Endothelial cell (in vitro differentiated cells): ENCODE data around the gene ZNRF3. TPM values are rescaled to one million over a fixed set of nuclear protein-coding genes. Genes with fewer than 3 reads are reported as not detected.

Source experiments
- DNase-seq: peaks from one replicate; pipeline ENCODE4 v3.0.0; 2021; ENCODE audit warnings: low spot score
- H3K27ac Mint-ChIP-seq: one replicate; pipeline ENCODE4 v1.8.0; 2021; ENCODE audit warnings: mixed read lengths, inconsistent platforms; ENCODE audit not compliant: unreplicated experiment
- H3K27me3 Mint-ChIP-seq: one replicate; pipeline ENCODE4 v1.8.0; 2021; ENCODE audit warnings: mild to moderate bottlenecking, moderate library complexity, mixed read lengths, inconsistent platforms; ENCODE audit not compliant: unreplicated experiment
- H3K36me3 Mint-ChIP-seq: one replicate; pipeline ENCODE4 v1.8.0; 2021; ENCODE audit warnings: mild to moderate bottlenecking, low read depth, mixed read lengths, inconsistent platforms; ENCODE audit not compliant: unreplicated experiment
- H3K4me1 Mint-ChIP-seq: one replicate; pipeline ENCODE4 v1.8.0; 2021; ENCODE audit warnings: mild to moderate bottlenecking, mixed read lengths, inconsistent platforms; ENCODE audit not compliant: unreplicated experiment
- H3K4me3 Mint-ChIP-seq: one replicate; pipeline ENCODE4 v1.8.0; 2021; ENCODE audit warnings: mild to moderate bottlenecking, mixed read lengths, inconsistent platforms; ENCODE audit not compliant: unreplicated experiment
- H3K9me3 Mint-ChIP-seq: one replicate; pipeline ENCODE4 v1.8.0; 2021; ENCODE audit warnings: mixed read lengths, inconsistent platforms; ENCODE audit not compliant: unreplicated experiment
- CTCF ChIP-seq: fragments of 200-600 bp; sonication (generic); IDR thresholded peaks from one replicate; pipeline ENCODE4 v1.5.0; 2021; ENCODE audit warnings: antibody characterized with exemption; ENCODE audit not compliant: unreplicated experiment
- total RNA-seq: library from RNA; stranded (reverse); fragmentation: NEBNext Ultra II Directional; extraction: Animal tissue kit (Norgen Biotek cat#: 25700); gene quantifications from one replicate; pipeline ENCODE4 v1.2.1, GENCODE V29; 2021; ENCODE audit not compliant: unreplicated experiment

Gene ZNRF3
- total RNA-seq, 1 donor from 2014 or later = 3.3 TPM

GRCh38 chr22:28922540-28923244 is 39.3 kb downstream of the ZNRF3 start:
- no peak overlapping the region for H3K4me3 Mint-ChIP-seq
- H3K9me3 Mint-ChIP-seq = no peaks in the 10 kb centered on the region
- H3K36me3 Mint-ChIP-seq = no peaks in the 10 kb centered on the region
- TF ChIP-seq CTCF = no peak
- H3K4me1 Mint-ChIP-seq = peaks cover 13% of the 10 kb centered on the region
- H3K27ac Mint-ChIP-seq = no peak overlapping the region
- H3K27me3 Mint-ChIP-seq = no peaks in the 10 kb centered on the region
- no peak for DNase-seq

GRCh38 chr22:28923826-28924732 is 40.7 kb downstream of the ZNRF3 start:
- no peak overlapping the region for H3K27ac Mint-ChIP-seq
- no peak overlapping the region for H3K4me3 Mint-ChIP-seq
- no peaks in the 10 kb centered on the region for H3K9me3 Mint-ChIP-seq
- H3K27me3 Mint-ChIP-seq = no peaks in the 10 kb centered on the region
- TF ChIP-seq CTCF = no peak
- no peak for DNase-seq
- peaks cover 5% of the 10 kb centered on the region for H3K4me1 Mint-ChIP-seq
- H3K36me3 Mint-ChIP-seq = no peaks in the 10 kb centered on the region

- Mint-ChIP-seq H3K27me3 (no peaks in the 10 kb centered on the region), H3K36me3 (no peaks in the 10 kb centered on the region), H3K4me3 (no peak overlapping the region), H3K27ac (no peak overlapping the region), H3K4me1 (peaks cover 5% of the 10 kb centered on the region), H3K9me3 (no peaks in the 10 kb centered on the region)
- no peak for TF ChIP-seq CTCF
- no peak for DNase-seq
Observed at GRCh38 chr22:28925916-28926315, 42.5 kb downstream of the ZNRF3 start.

GRCh38 chr22:28927630-28928029 is 44.3 kb downstream of the ZNRF3 start:
- Mint-ChIP-seq H3K27ac (no peak overlapping the region), H3K9me3 (no peaks in the 10 kb centered on the region), H3K4me1 (no peaks in the 10 kb centered on the region), H3K27me3 (no peaks in the 10 kb centered on the region), H3K36me3 (no peaks in the 10 kb centered on the region), H3K4me3 (no peak overlapping the region)
- TF ChIP-seq CTCF = no peak
- no peak for DNase-seq

- Mint-ChIP-seq H3K4me3 (no peak overlapping the region), H3K4me1 (peaks cover 2% of the 10 kb centered on the region), H3K36me3 (no peaks in the 10 kb centered on the region), H3K27me3 (peaks cover 1% of the 10 kb centered on the region), H3K9me3 (no peaks in the 10 kb centered on the region), H3K27ac (no peak overlapping the region)
- TF ChIP-seq CTCF = no peak
- DNase-seq = no peak
Observed at GRCh38 chr22:28929197-28929596, 45.8 kb downstream of the ZNRF3 start.
